Measurements from ENCODE around the gene SHROOM1.

DNA sequence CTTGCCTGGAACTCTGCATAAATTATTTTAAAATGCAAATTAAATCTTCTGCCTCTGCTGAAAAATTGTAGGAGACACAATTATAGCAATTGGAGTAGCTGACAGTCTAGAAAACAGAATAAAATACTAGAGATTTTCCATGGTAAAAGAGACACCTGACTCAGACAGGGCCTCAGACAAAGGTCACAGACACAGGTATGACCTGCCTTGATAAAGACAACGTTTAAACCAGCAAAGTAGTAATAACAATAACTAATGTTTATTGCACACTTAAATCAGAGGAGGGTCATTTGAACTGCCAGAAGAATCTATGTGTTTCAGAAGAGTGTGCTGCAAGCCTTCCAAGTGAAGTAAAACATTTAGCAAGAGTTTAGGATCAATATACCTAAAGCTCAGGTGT is 13.4 kb downstream of the SHROOM1 start:
- no peak for TF ChIP-seq EP300 (IDR thresholded peaks at IDR 0.05)
- TF ChIP-seq, protein P1, sequence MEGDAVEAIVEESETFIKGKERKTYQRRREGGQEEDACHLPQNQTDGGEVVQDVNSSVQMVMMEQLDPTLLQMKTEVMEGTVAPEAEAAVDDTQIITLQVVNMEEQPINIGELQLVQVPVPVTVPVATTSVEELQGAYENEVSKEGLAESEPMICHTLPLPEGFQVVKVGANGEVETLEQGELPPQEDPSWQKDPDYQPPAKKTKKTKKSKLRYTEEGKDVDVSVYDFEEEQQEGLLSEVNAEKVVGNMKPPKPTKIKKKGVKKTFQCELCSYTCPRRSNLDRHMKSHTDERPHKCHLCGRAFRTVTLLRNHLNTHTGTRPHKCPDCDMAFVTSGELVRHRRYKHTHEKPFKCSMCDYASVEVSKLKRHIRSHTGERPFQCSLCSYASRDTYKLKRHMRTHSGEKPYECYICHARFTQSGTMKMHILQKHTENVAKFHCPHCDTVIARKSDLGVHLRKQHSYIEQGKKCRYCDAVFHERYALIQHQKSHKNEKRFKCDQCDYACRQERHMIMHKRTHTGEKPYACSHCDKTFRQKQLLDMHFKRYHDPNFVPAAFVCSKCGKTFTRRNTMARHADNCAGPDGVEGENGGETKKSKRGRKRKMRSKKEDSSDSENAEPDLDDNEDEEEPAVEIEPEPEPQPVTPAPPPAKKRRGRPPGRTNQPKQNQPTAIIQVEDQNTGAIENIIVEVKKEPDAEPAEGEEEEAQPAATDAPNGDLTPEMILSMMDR (IDR thresholded peaks at IDR 0.05): no peak
- no peak for TF ChIP-seq POLR2A (IDR thresholded peaks at IDR 0.05; ENCODE audit: low read depth)

Measured in esophagus muscularis mucosa (tissue), 4 donors.